K562 treated with DMSO at 1 percent for 12 hours (cell line): ENCODE measurements around the gene ABHD6. TPM values are rescaled to one million over a fixed set of nuclear protein-coding genes. Genes with fewer than 3 reads are reported as not detected.

Experiments
- total RNA-seq: library from RNA; unstranded; fragments of 300-600 nt; gene quantifications from 2 replicates; pipeline ENCODE4 v1.2.3, GENCODE V29; 2022; ENCODE audit not compliant: insufficient read depth

ABHD6 gene
- 3.2 and 7.1 TPM in 2 replicates for total RNA-seq

GRCh38 chr3:58237238-58237940 lies at the start of gene ABHD6:
ABHD6 (plus strand) TSS chr3:58237792; CDS start chr3:58256587, 18,795 bp downstream.

GRCh38 chr3:58210761-58211460 lies 26.7 kb upstream of the ABHD6 start, which contains the start of gene DNASE1L3:
DNASE1L3 (minus strand) TSS chr3:58210972; CDS start chr3:58210906, 66 bp downstream.

GRCh38 chr3:58305882-58306711 lies 68.5 kb downstream of the ABHD6 start, which contains the start of the genes HTD2 and RPP14:
HTD2 (plus strand) TSS chr3:58306520; CDS start chr3:58317614, 11,094 bp downstream.
RPP14 (plus strand) TSS chr3:58306245; CDS start chr3:58310330, 4,085 bp downstream.

GRCh38 chr3:58332575-58333188 lies 95.1 kb downstream of the ABHD6 start, which contains the start of gene PXK:
PXK (plus strand) TSS chr3:58332892; CDS start chr3:58332989, 97 bp downstream.

Other genes with a start within 250 kb of the ABHD6 start
- 28.8 and 75.7 TPM in 2 replicates for gene FLNB, start 229.4 kb upstream of the ABHD6 start, total RNA-seq
- not detected in 2 replicates for gene DNASE1L3, start 26.8 kb upstream of the ABHD6 start, total RNA-seq
- gene RPP14, start 68.5 kb downstream of the ABHD6 start, total RNA-seq = 1.9 and 5.6 TPM in 2 replicates
- gene HTD2, start 68.7 kb downstream of the ABHD6 start, total RNA-seq = 0.74 and 5.5 TPM in 2 replicates
- 7.2 and 26.5 TPM in 2 replicates for gene PXK, start 95.1 kb downstream of the ABHD6 start, total RNA-seq
- 50.0 and 65.1 TPM in 2 replicates for gene PDHB, start 196.0 kb downstream of the ABHD6 start, total RNA-seq